DND-41 (cell line): ENCODE measurements around the gene TMEM263.

Experiments
- EZH2 ChIP-seq: IDR thresholded peaks from 3 replicates; pipeline ENCODE4 v1.6.1; 2012; ENCODE audit warnings: borderline replicate concordance, low read depth, mild to moderate bottlenecking, moderate library complexity, low read length, inconsistent platforms; ENCODE audit not compliant: severe bottlenecking
- TF ChIP-seq, protein P1 (sequence below): IDR thresholded peaks from 2 replicates; pipeline ENCODE4 v1.5.1; 2012; ENCODE audit warnings: borderline replicate concordance, low read length, moderate library complexity, mild to moderate bottlenecking; ENCODE audit not compliant: poor library complexity, severe bottlenecking; ENCODE audit errors: extremely low read depth

DNA sequence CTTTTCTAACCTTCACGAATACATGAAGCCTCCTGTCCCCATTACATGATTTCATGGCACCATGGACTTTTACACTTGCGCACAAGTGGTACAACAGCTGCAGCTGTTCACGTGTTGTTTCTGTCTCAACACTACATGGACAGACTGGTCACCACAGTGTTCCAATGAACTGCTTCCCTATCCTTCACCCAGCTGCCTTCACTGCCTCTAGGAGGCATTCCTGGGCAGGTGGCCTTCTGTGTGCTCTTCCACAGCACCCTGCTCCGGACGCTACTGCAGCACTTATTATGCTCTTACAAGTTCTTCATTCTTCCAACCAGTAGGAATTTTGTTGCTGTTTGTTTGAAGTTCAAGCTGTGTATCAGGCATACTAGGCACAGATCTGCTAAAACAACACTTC is 29.8 kb downstream of the TMEM263 start:
- TF ChIP-seq EZH2: no peak
- TF ChIP-seq, protein P1, sequence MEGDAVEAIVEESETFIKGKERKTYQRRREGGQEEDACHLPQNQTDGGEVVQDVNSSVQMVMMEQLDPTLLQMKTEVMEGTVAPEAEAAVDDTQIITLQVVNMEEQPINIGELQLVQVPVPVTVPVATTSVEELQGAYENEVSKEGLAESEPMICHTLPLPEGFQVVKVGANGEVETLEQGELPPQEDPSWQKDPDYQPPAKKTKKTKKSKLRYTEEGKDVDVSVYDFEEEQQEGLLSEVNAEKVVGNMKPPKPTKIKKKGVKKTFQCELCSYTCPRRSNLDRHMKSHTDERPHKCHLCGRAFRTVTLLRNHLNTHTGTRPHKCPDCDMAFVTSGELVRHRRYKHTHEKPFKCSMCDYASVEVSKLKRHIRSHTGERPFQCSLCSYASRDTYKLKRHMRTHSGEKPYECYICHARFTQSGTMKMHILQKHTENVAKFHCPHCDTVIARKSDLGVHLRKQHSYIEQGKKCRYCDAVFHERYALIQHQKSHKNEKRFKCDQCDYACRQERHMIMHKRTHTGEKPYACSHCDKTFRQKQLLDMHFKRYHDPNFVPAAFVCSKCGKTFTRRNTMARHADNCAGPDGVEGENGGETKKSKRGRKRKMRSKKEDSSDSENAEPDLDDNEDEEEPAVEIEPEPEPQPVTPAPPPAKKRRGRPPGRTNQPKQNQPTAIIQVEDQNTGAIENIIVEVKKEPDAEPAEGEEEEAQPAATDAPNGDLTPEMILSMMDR: no peak
